Urothelium cell line (cell line): ENCODE results near the gene SERINC3.
"Not testable (repeated sequence)": the region's sequence is repeated elsewhere in the genome, so short reads cannot be mapped to it uniquely, and the experiment has no call there.

Source experiments
- DNase-seq: peaks from one replicate; pipeline ENCODE4 v3.0.0; 2011; ENCODE audit warnings: low spot score, mixed read lengths
- FAIRE-seq: peaks from 2 replicates; lab custom pipeline; 2011; peaks lifted over from hg19 to GRCh38; lab: Jason Lieb, UNC

Gene SERINC3

DNA sequence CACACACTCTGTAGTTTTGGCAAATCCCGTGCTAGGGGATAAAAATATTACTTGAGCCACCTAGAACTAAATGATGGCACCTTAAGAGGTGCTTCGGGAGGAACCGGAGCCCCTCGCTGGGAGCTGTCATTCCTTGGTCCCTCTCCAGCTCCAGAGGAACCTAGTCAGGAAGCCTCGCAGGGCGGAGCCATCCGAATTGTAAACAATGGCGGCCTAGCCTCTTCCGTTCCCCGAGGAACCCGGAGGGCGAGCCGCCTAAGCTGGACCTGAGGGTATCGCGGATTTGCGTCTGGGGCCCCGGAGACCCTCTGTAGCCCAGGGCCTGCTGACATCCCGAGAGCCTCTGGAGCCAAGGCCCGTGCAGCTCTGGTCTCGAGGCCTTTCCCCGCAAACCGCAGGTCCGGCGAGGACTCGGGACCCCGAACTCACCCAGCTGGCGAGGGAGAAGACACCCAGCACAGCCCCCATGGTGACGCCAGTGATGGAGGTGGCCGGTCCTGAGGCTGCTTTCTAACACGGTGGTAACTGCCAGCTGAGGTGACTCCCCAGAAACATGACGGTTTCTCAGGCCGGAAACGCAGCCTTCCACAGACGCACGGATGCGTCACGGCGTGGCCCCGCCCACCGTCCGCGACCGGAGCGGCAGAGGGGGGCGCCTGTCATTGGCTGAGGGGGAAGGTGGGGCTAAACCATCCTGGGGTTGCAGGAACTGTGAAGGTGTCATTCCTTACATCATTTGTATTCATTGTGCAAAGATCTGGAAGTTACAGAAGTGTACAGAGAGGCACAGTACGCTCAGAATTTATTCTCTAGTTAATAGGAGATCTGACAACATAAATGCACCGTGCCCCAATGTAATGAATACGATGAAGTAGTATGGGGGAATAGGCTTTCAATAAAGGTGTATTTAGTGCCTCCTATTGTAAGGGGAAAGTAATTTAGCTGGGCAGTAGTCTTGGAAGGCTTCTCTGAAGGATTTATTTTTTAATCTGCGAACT lies at the start of gene SERINC3:
Gene SERINC3 (minus strand): TSS at position 587 of the 998 bp plus-strand sequence. CDS start 119 bp downstream, at position 468.
- DNase-seq = peak; percentile 99
- FAIRE-seq = peak; percentile 98

DNA sequence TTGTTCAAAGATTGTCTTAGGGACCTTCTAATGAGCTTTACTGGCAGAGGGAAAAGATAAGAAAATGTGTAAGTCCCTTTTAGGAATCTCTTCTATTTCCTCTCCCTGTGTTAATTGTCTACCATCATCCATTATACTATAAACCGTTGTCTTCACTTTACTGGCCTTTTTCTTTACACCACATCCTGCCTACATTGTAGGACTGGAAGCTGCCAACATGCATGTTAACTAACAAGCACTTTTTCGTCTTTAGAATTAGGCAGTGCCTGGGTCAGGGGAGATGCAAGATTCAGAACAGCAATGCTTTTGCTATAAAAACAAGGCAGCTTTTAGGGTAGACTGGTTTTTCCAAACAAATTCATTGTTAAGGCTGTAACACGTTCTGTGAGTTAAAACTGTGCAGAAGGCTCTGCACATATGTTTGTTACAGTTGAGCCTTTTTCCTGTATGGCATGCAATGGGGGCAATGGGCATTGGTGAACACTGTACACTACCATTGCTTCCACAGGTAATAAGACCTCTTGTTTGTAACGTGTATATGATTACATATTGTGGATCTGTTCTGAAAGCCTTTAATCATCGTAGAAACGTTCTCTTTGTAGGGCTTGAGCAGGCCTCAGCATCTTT lies 49.6 kb upstream of the SERINC3 start:
- FAIRE-seq = no peak
- no peak for DNase-seq

DNA sequence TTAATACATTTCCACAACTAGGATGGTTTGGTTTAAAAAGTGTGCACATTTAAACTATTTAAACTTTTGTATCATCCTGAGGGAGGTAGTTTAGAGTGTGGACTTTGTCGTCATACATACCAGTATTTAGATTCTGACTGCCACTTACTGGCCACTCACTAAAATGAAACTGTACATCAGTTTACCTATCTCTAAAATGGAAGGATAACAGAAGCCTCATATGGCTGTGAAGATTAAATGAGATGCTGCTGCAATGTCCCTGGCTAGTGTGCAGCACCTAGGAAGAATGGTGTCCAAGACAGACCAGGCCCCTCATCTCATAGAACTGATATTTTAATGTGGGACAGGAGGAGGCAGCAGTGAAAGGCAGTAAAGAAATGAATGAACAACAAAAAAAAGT lies 48.5 kb upstream of the SERINC3 start:
- FAIRE-seq (no peak), DNase-seq (no peak)

DNA sequence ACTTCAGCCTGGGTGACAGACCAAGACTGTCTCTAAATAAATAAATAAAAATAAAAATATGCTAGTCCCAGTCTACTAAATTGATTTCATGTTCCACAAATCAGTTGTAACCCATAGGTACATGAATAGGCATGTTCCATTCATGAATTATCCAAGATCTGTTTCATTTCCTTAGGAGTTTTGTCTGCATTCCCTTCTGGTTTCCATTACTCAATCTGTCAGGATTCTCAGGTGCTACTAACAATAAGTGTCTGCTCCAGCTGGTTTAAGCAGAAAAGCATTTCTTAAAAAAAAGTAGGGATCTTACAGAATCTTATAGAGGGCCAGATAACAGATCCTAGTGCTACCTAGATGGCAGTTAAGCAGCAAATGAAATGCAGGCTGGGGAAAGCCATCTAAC lies 44.9 kb upstream of the SERINC3 start:
- no peak for DNase-seq
- no peak for FAIRE-seq

DNA sequence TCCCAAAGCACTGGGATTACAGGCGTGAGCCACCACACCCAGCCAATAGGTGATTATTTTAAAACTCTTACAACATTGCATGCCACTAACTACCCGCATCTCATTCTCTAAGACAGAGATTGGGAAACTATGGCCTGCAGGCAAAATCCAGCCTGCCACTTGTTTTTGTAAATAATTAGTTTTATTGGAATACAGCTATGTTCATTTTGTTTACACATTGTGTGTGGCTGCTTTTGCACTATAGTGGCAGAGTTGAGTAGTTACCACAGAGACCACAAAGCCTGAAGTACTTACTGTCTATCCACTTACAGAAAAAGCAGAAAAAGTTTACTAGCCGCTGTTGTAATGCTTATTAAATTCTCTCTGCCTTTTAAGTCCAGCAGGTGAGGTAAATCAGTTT lies 44.1 kb upstream of the SERINC3 start:
- DNase-seq (no peak), FAIRE-seq (no peak)

DNA sequence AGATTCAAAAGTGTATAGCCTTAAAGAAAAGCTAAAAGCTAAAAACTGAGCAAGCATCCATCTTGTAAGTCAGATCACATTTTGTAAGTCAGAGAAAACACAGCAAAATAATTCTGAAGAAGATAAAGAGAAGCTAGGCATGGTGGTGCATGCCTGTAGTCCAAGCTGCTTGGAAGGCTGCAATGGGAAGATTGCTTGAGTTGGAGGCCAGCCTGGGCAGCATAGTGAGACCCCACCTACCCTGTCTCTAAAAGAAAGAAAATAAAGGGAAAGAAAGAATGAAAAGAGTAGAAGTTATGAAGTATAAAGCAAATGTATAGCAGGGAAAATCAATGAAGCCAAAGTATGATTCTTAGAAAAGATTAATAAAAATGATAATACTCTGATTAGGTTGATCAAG lies 40.0 kb upstream of the SERINC3 start:
- FAIRE-seq = no peak
- no peak for DNase-seq

DNA sequence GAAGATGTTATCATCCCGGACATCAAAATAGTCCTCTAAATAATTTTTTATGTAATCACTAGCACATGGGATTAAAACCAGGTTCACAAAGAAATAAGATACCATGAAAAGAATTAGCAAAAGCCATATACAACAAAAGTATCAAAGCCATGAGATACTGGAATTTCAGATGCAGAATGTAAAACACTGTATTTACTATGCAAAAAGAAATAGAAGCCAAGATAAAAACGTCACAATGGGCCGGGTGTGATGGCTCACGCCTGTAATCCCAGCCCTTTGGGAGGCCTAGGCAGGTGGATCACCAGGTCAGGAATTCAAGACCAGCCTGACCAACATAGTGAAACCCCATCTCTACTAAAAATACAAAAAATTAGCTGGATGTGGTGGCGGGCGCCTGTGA lies 38.9 kb upstream of the SERINC3 start:
- FAIRE-seq, DNase-seq: not testable (repeated sequence)

DNA sequence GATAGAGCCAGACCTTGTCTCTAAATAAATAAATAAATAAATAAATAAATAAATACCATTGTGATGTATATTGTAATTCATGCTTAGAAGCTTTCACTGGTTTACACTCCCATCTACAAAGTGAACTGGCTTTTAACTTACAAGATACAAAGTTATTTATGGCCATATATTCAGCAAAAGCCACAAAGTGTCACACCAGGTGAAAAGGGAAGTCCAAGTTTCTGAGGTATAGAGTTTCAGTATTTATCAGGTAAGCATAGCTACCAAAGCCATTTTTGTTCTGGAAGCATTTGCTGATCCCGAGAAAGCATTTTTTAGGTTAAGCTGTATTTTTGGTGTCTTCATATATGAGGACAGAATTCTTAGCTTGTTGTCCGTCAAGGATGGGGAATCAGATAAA lies 38.4 kb upstream of the SERINC3 start:
- no peak for FAIRE-seq
- no peak for DNase-seq

DNA sequence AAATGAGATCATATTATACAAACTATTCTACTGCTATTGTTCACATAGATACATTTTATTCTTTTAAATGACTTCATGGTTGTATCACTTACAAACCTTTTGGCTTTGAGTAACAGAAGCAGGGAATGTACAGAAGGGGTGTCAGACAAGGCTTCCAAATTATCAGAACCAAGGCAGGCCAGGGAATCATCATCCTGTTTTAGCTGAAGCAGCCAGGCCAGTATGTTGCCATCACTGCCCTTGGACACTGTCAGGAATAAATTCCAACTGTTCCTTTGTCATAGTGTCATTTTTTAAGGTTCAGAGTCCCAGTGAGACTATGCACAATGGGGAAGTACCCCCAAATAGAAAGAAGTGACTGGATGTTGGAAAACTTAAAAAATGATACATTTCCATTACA lies 37.4 kb upstream of the SERINC3 start:
- FAIRE-seq (no peak), DNase-seq (no peak)

DNA sequence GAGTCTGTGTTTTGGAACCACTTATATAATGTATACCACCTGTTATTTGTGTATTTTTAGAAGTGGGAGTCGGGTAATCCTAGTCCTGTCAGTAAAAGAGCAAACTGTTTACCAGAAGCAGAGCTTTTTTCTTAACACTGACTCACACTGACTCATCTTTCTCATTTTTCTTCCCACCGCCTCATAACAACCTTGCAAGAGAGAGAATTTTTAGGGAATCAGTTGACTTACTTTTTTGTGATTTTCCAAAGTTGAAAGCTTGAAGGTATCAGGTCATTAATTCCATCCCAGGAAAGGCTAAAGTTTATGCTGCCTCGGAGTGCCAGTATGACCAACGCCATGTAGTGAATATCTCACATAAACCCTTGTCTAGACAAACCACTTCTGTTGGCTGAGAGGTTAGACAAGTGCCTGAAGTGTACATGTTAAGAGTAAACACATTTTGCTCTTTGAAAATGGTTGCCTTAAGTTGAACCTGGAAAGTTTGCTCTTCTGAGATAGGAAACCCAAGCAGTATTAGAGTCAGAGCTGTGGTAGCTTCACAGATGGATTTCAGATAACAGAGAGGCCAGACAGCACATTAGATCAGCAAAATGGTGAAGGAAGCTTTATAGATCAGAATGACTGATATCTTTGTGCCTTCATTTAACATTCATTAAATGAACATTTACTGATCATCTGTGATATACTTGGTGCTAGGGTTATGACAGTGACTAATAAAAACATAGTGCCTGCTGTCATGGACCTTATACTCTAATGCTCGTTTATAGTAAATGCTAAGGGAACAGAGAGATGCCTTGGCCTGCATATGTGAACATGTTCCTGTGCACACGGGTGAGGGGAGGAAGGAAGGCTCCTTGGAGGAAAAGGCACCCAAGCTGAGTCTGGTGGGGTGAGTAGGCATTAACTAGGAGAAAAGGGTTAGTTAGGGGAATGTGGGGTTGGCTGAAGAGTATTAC lies 31.4 kb upstream of the SERINC3 start:
- DNase-seq (peak; percentile 69), FAIRE-seq (peak; percentile 52)

DNA sequence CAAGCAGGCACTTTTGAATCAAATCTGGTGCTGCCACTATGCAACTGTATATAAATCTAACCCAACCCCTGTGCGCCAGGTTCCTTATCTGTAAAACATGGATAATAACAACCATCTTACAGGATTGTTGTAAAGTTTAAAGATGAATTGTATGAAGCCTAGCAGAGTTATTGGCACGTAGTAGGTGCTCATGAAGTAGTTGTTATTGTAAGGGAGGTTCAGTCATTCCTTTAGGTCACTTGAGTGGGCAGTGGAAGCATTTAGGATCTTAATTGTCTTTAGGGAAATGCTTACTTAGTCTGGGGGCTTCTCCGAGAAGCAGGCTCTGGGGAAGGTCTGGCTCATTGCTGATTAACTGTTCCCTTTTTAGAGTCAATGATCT lies 30.7 kb upstream of the SERINC3 start:
- peak; percentile 5 for FAIRE-seq
- DNase-seq = no peak

DNA sequence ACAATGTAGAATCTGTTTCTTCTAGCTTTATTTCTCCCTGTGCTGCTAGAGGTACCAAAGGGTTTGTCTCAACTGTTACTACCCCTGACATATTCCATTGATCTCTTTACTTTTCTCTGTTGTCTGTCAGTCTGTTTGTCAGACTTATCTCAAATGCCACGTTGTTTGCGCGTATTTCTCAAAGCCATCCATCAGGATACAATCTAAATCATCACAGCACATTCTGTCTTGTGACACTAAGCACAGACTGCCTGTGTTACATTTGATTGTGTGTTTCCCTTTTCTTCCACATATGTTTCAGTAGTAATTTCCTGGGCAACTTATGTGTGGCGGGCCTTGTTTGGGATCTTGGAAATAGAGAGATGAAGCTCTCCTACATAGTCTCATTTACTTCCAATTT lies 30.2 kb upstream of the SERINC3 start:
- FAIRE-seq (peak; percentile 27), DNase-seq (no peak)

DNA sequence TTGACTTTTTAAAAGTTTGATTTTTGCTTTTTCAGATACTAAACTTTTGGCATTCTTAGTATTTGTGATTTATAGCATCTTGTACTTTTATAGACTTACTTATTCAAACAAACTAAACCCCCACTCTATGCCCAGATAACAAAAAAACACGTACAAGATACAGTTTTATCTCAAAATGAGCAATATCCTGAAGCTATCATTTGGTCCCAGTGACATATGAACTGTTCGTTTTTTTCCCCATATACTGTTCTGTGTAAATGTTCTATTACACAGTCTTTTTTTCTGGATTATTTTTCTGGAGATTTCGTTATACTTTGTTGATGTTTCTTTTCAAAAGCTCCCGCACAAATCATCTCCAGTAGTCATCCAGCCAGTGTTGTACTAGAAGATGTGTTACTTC lies 27.3 kb upstream of the SERINC3 start:
- DNase-seq (no peak), FAIRE-seq (no peak)

DNA sequence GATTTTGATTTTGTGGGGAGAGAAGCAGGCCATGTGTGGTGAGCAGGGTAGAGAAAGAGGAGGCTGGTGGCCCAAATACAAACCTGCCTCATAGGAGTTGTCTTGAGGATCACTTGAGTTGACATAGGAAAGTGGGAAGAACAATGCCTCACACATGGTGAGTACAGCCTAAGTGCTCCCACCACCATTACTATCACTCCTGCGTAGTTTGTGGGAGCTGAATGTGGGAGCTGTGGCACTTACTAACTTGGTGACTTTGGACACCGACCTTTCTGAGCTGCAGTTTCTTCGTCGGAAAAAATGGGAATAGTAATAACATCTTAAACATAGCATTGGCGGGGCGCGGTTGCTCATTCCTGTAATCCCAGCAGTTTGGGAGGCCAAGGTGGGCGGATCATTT lies 25.5 kb upstream of the SERINC3 start:
- no peak for FAIRE-seq

DNA sequence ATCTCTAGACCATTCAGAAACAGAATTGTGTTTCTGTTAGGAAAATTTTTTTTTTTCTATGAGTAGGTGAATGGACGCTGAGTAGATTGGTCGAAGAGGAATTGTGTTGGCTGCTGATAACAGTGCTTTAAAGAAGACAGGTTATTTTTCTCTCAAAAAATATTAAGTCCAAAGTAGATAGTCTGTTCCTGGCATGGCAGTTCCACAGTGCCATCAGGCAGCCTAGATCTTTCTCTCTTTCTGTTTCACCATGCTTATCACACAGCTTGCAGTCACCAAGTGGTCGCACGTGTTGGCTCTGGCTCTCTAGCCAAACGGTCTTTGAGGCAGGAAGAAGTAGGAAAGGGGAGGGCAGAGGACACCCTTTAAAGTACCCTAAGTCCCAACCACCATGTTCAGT lies 22.4 kb upstream of the SERINC3 start:
- FAIRE-seq (no peak), DNase-seq (no peak)

More for the DNA sequence above, 25.5 kb upstream of the SERINC3 start:
- no peak for DNase-seq

DNA sequence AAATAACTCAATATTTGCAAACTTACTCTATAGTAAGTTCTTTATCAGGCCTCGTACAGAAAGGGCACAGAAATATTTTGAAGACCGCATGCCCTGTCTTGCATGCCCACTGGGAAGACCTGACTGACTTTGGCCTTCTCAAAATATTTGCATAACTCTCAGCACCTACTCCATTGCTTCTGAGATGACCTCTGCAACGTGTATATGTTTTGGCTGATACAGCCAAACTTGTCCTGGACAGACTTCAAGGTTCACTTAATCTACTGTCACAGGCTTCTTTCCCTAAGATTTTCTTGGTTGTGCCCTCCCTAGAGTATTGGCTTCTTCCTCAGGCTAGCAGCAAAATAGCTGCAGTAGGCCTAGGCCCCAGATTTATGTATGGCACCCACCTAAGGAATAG lies 21.5 kb upstream of the SERINC3 start:
- no peak for FAIRE-seq
- no peak for DNase-seq

DNA sequence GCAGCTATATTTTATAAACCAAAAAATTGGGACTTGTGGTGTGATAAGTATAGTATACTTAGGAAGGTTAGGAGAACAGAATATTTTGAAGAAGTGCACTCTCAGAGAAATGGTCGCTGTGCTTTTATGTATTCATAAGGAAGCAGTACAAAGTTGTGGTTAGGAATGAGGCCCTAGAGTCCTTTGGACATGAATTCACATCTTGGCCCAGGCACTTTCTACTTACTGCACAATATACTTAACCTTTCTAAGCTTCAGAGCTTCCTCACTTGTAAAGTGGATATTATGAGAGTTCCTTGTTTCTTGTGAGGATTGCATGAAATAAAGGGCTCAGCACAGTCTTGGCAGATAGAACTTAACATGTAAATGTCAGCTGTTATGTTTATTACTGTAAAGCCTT lies 21.0 kb upstream of the SERINC3 start:
- FAIRE-seq = no peak
- no peak for DNase-seq

DNA sequence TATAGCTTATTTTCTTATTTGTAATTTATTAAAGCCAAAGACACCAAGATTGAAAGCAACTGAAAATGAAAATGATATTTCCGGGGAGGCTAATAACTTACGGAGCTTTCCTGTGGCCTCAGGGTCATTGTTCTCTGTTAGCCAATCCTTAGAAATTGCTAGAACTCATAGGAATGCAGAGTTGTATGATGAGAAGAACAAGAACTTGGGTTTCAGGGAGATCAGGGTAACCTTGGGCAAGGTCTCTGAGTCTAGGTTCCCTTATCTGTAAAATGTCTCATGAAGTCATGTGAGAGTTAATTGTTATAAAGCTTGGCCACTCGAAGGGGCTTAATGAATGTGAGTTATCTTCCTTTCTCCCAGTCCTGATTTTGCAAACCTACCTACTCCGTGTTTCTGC lies 20.1 kb upstream of the SERINC3 start:
- FAIRE-seq = no peak
- no peak for DNase-seq

DNA sequence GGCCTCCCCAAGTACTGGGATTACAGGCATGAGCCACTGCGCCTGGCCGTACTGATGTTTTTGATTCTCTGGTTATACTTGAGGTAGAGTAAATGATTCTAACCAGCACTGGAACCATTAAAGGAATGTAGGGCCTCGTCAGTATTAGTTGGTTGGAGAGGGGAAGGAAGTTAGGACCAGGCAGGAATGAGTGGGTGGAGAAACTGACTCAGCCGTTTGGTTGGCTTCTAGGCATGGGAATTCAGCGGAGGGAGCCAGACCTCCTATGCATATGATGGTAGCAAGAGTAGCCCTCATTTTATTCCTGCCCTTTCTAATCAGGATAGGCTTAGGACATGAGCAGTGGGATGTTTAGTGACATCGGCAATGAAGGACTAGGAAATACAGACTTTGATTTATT lies 19.0 kb upstream of the SERINC3 start:
- FAIRE-seq = no peak
- DNase-seq = peak; percentile 66

DNA sequence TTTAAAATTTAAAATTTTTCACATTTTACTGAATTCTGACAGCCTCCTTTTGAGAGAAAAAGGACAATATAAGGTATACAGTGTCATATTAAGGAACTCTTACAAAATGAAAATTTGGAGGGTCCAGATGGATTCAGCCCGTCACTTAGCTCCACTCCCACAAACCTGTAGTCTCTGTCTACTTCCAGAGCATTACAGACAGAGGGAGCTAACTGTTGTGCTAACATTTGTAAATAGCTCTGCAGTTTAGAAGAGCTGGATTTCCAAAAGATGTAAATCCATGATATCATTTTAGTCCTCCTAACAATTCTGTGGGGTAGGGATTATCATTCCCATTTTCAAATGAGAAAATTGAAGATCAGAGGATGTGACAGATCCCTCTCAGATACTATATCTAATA lies 16.1 kb upstream of the SERINC3 start:
- DNase-seq (no peak), FAIRE-seq (no peak)

DNA sequence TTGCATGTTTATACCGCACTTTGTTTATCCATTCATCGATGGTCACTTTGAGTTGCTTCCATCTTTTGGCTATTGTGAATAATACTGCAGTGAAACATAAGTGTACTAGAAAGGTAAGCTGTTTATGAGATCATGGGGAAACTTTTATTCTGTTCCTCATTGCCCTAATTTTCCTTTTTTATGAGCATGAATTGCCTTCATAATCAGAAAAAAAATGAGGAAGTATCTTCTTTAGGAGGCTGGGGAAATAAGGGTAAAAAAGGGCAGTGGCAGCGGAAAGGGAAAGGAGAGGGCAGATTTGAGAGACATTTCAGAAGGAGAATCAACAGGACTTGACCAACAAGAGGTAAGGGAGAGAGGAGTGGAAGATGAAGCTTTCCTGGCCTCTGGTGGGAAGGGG lies 14.3 kb upstream of the SERINC3 start:
- FAIRE-seq (no peak), DNase-seq (no peak)
